H9 (cell line): ENCODE data around the gene OR2A12. TPM values are rescaled to one million over a fixed set of nuclear protein-coding genes. Genes with fewer than 3 reads are reported as not detected.

Source experiments
- DNase-seq: peaks from one replicate; pipeline ENCODE4 v3.0.0-alpha.2; 2017
- H2AFZ ChIP-seq: one replicate; pipeline ENCODE4 v1.6.1; 2013; ENCODE audit warnings: mild to moderate bottlenecking, low read length, control low read depth, moderate library complexity
- H2AK5ac ChIP-seq: 2 replicates; pipeline ENCODE4 v1.6.1; 2013; ENCODE audit warnings: low read length, control low read depth, mixed read lengths; ENCODE audit not compliant: insufficient read length
- H2BK120ac ChIP-seq: one replicate; pipeline ENCODE4 v1.6.1; 2013; ENCODE audit warnings: low read depth, mild to moderate bottlenecking, low read length, control low read depth, inconsistent platforms; ENCODE audit not compliant: poor library complexity, severe bottlenecking
- H2BK12ac ChIP-seq: 2 replicates; pipeline ENCODE4 v1.6.1; 2013; ENCODE audit warnings: low read length, control low read depth, mixed read lengths, low read depth; ENCODE audit not compliant: insufficient read length
- H2BK15ac ChIP-seq: 2 replicates; pipeline ENCODE4 v1.6.1; 2013; ENCODE audit warnings: low read depth, low read length, control low read depth
- H2BK20ac ChIP-seq: one replicate; pipeline ENCODE4 v1.6.1; 2013; ENCODE audit warnings: low read depth, mild to moderate bottlenecking, low read length, control low read depth, inconsistent platforms; ENCODE audit not compliant: poor library complexity, severe bottlenecking
- H2BK5ac ChIP-seq: 2 replicates; pipeline ENCODE4 v1.6.1; 2013; ENCODE audit warnings: low read length, control low read depth, mixed read lengths; ENCODE audit not compliant: insufficient read length
- H3K14ac ChIP-seq: 2 replicates; pipeline ENCODE4 v1.6.1; 2013; ENCODE audit warnings: low read length, control low read depth; ENCODE audit not compliant: insufficient read depth
- H3K18ac ChIP-seq: 2 replicates; pipeline ENCODE4 v1.6.1; 2013; ENCODE audit warnings: low read depth, mild to moderate bottlenecking, mixed read lengths, low read length, control low read depth; ENCODE audit not compliant: insufficient read length
- H3K23ac ChIP-seq: 2 replicates; pipeline ENCODE4 v1.6.1; 2013; ENCODE audit warnings: low read length, control low read depth, mixed read lengths, low read depth; ENCODE audit not compliant: insufficient read length
- H3K23me2 ChIP-seq: 2 replicates; pipeline ENCODE4 v1.6.1; 2013; ENCODE audit warnings: low read depth, mild to moderate bottlenecking, mixed read lengths, low read length, control low read depth; ENCODE audit not compliant: insufficient read length, poor library complexity, severe bottlenecking
- H3K27ac ChIP-seq: 2 replicates; pipeline ENCODE4 v1.5.1; 2013; ENCODE audit warnings: low read length, control low read depth, mixed read lengths, low read depth; ENCODE audit not compliant: insufficient read length
- H3K27me3 ChIP-seq: 2 replicates; pipeline ENCODE4 v1.6.1; 2013; ENCODE audit warnings: low read length, control low read depth, inconsistent platforms; ENCODE audit not compliant: insufficient read depth
- H3K4ac ChIP-seq: 2 replicates; pipeline ENCODE4 v1.6.1; 2013; ENCODE audit warnings: low read depth, mild to moderate bottlenecking, control low read depth, inconsistent platforms, low read length, moderate library complexity
- H3K4me1 ChIP-seq: 2 replicates; pipeline ENCODE4 v1.6.1; 2013; ENCODE audit warnings: low read length, control low read depth, inconsistent platforms; ENCODE audit not compliant: insufficient read depth
- H3K4me2 ChIP-seq: 2 replicates; pipeline ENCODE4 v1.6.1; 2013; ENCODE audit warnings: low read length, control low read depth, mixed read lengths; ENCODE audit not compliant: insufficient read length, insufficient read depth
- H3K56ac ChIP-seq: 2 replicates; pipeline ENCODE4 v1.6.1; 2013; ENCODE audit warnings: low read depth, mild to moderate bottlenecking, mixed read lengths, low read length, control low read depth; ENCODE audit not compliant: insufficient read length
- H3K79me1 ChIP-seq: 2 replicates; pipeline ENCODE4 v1.6.1; 2013; ENCODE audit warnings: low read depth, mild to moderate bottlenecking, moderate library complexity, low read length, control low read depth, inconsistent platforms; ENCODE audit not compliant: insufficient read depth, poor library complexity, severe bottlenecking
- H3K79me2 ChIP-seq: 2 replicates; pipeline ENCODE4 v1.6.1; 2013; ENCODE audit warnings: low read length, control low read depth, inconsistent platforms; ENCODE audit not compliant: insufficient read depth
- H3K9ac ChIP-seq: 2 replicates; pipeline ENCODE4 v1.6.1; 2013; ENCODE audit warnings: low read length, control low read depth, mixed read lengths; ENCODE audit not compliant: insufficient read length; ENCODE audit errors: extremely low read depth
- H3K9me3 ChIP-seq: one replicate; pipeline ENCODE4 v1.6.1; 2013; ENCODE audit warnings: low read depth, low read length, inconsistent platforms; ENCODE audit not compliant: control insufficient read depth
- H3T11ph ChIP-seq: one replicate; pipeline ENCODE4 v1.6.1; 2013; ENCODE audit warnings: mild to moderate bottlenecking, low read length, control low read depth, inconsistent platforms
- H4K20me1 ChIP-seq: one replicate; pipeline ENCODE4 v1.6.1; 2013; ENCODE audit not compliant: control insufficient read depth, insufficient read length, insufficient read depth
- H4K5ac ChIP-seq: 2 replicates; pipeline ENCODE4 v1.6.1; 2013; ENCODE audit warnings: low read depth, mild to moderate bottlenecking, mixed read lengths, low read length, control low read depth; ENCODE audit not compliant: insufficient read length
- H4K8ac ChIP-seq: replicated peaks from 2 replicates; pipeline ENCODE4 v1.6.1; 2013; ENCODE audit warnings: low read length, control low read depth, mixed read lengths, low read depth; ENCODE audit not compliant: insufficient read length
- H4K91ac ChIP-seq: 2 replicates; pipeline ENCODE4 v1.6.1; 2013; ENCODE audit warnings: low read depth, mild to moderate bottlenecking, moderate library complexity, mixed read lengths, low read length, control low read depth; ENCODE audit not compliant: insufficient read length
- H3K27ac Mint-ChIP-seq, 3 experiments: 2 replicates in 2 of 3; 3 replicates in 1 of 3; pipeline ENCODE4 v1.8.0; 2020 to 2021; ENCODE audit warnings: mixed read lengths in 3 of 3, mild to moderate bottlenecking in 1 of 3, moderate library complexity in 1 of 3
- H3K27me3 Mint-ChIP-seq: 2 replicates; pipeline ENCODE4 v1.8.0; 2021; ENCODE audit warnings: low read depth, mild to moderate bottlenecking, moderate library complexity, mixed read lengths
- H3K36me3 Mint-ChIP-seq, 3 experiments: 2 replicates in 2 of 3; 3 replicates in 1 of 3; pipeline ENCODE4 v1.8.0; 2020 to 2021; ENCODE audit warnings: low read depth in 3 of 3, mixed read lengths in 3 of 3; ENCODE audit not compliant: insufficient read depth in 1 of 3
- H3K4me1 Mint-ChIP-seq, 2 experiments: 2 replicates each; pipeline ENCODE4 v1.8.0; 2020; ENCODE audit warnings: mixed read lengths in 2 of 2
- H3K4me3 Mint-ChIP-seq, 2 experiments: 2 replicates in 1 of 2; 3 replicates in 1 of 2; pipeline ENCODE4 v1.8.0; 2020 to 2021; ENCODE audit warnings: mild to moderate bottlenecking in 2 of 2, mixed read lengths in 2 of 2, moderate library complexity in 1 of 2
- H3K9me3 Mint-ChIP-seq, 2 experiments: 2 replicates in 1 of 2; 3 replicates in 1 of 2; pipeline ENCODE4 v1.8.0; 2020; ENCODE audit warnings: mild to moderate bottlenecking in 2 of 2, mixed read lengths in 2 of 2, moderate library complexity in 1 of 2
- CTCF ChIP-seq: fragments of 200-600 bp; sonication (generic); conservative IDR thresholded peaks from 3 replicates; pipeline ENCODE4 v1.8.0; 2021; ENCODE audit warnings: antibody characterized with exemption, mild to moderate bottlenecking
- whole genome bisulfite sequencing: extraction: QIAGEN DNeasy Blood & Tissue Kit; methylation state at CpG from one replicate; pipeline ENCODE4 v1.1.7; 2013; ENCODE audit warnings: missing lambda C conversion rate, low lambda C conversion rate, mixed read lengths; ENCODE audit not compliant: insufficient read length; ENCODE audit errors: extremely low coverage; 5-methylcytosine and 5-hydroxymethylcytosine counted together
- total RNA-seq: library from RNA; stranded (reverse); gene quantifications from 2 replicates; pipeline ENCODE4 v1.2.1, GENCODE V29; 2021

The OR2A12 gene
- total RNA-seq, 1 experiment from 2014 or later: not detected

- Histone ChIP-seq H3K9me3 (no peaks in the 10 kb centered on the region), H3K18ac (no peak overlapping the region), H3K9ac (no peak overlapping the region), H2BK20ac (no peak overlapping the region), H3K79me1 (no peaks in the 10 kb centered on the region), H3K4me1 (no peaks in the 10 kb centered on the region), H2BK12ac (no peak overlapping the region), H2BK120ac (no peak overlapping the region), H4K5ac (no peak overlapping the region), H3K23ac (no peak overlapping the region), H2BK15ac (no peak overlapping the region), H3K4ac (no peak overlapping the region), H4K8ac (no peak overlapping the region), H2AK5ac (no peak overlapping the region), H3T11ph (no peak overlapping the region), H2BK5ac (no peak overlapping the region), H3K23me2 (no peaks in the 10 kb centered on the region), H3K27ac (no peak overlapping the region), H4K20me1 (no peaks in the 10 kb centered on the region), H3K56ac (no peak overlapping the region), H3K79me2 (no peaks in the 10 kb centered on the region), H3K27me3 (no peaks in the 10 kb centered on the region), H4K91ac (no peak overlapping the region), H3K4me2 (no peak overlapping the region), H3K14ac (no peak overlapping the region), H2AFZ (no peak overlapping the region)
- no CpG with 5 or more reads among the region's 3 CpGs for WGBS
- TF ChIP-seq CTCF: no peak
- Mint-ChIP-seq H3K9me3 (peaks cover 9 to 10% of the 10 kb centered on the region in 2 experiments; a peak in 4 of 5 replicates), H3K27ac (no peak overlapping the region; a peak in 1 of 7 replicates), H3K4me1 (peaks cover 7 to 11% of the 10 kb centered on the region in 2 experiments), H3K4me3 (no peak overlapping the region), H3K27me3 (no peaks in the 10 kb centered on the region), H3K36me3 (peaks cover 2 to 11% (median 2%) of the 10 kb centered on the region in 3 experiments; a peak in 4 of 7 replicates)
- no peak for DNase-seq
Observed at GRCh38 chr7:144057954-144058353, 28.1 kb upstream of the OR2A12 start.
